ENCODE measurements around the gene MAN1A1. TPM values are rescaled to one million over a fixed set of nuclear protein-coding genes. Genes with fewer than 3 reads are reported as not detected.

MAN1A1 gene
- total RNA-seq, 4 donors from 2014 or later: 19.0 to 34.8 (median 21.1) TPM

DNA sequence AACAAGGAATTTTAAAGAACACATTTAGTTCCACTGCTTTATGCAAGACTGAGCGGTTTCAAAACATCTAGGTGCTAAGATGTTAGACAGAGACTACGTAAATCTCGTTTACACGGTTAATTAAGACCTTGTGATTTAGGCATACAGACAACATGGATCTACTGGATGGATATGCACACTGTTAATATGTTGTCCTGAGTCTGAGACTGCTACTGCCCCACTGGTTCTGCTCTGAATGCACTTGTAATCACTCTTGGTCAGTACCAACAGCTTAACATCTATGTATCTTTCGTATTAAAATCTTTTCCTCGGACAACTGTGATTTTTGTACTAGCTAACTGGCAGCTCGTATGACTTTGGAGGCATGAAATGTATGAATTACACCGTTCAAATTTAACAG lies 3.1 kb downstream of the MAN1A1 start:
- Histone ChIP-seq H3K27me3 (peaks cover 2 to 25% (median 14%) of the 10 kb centered on the region in 3 donors), H3K4me3 (peak overlapping the region; percentile 72 to 75 (median 72)), H3K4me1 (peaks cover 3 to 6% of the 10 kb centered on the region in 2 donors)

DNA sequence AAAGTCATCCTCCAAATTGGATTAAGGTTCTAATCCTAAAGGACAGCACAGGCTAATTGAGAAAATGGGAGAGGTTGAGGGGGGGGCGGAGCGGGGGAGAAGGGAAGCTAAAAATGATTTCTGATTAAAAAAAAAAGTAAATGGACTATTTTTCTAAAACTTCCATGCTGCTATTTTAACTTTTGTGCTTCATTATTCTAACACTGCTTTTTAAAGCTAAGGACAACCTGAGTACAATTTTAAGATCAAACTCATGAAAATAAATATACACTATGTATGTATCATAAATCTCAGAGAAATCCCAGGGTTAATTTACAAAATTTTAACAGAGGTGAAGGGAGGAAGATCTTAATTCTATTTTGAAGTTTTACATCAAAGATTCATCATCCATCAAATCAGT lies 4.4 kb downstream of the MAN1A1 start:
- no peaks in the 10 kb centered on the region for H3K36me3 ChIP-seq
- H3K4me3 ChIP-seq: peak overlapping the region in 1 of 4 donors; percentile 2
- no peak overlapping the region for H3K27ac ChIP-seq
- intact Hi-C loops (cut with DNase I; ENCODE audit: low total_unique reads): loop anchor here (10.0 kb wide), 1 partner anchor 200 kb away; no protein-coding TSS in a partner anchor
- H3K4me1 ChIP-seq: peaks cover 3 to 6% of the 10 kb centered on the region in 2 donors
- H3K27me3 ChIP-seq: peaks cover 2 to 24% (median 14%) of the 10 kb centered on the region in 3 donors
- H3K9me3 ChIP-seq: no peaks in the 10 kb centered on the region
- ATAC-seq: no peak
- in situ Hi-C loops (cut with MboI; ENCODE audit: low sequenced_read_pairs in 4 of 4): no loop called here
- TF ChIP-seq, protein P1, sequence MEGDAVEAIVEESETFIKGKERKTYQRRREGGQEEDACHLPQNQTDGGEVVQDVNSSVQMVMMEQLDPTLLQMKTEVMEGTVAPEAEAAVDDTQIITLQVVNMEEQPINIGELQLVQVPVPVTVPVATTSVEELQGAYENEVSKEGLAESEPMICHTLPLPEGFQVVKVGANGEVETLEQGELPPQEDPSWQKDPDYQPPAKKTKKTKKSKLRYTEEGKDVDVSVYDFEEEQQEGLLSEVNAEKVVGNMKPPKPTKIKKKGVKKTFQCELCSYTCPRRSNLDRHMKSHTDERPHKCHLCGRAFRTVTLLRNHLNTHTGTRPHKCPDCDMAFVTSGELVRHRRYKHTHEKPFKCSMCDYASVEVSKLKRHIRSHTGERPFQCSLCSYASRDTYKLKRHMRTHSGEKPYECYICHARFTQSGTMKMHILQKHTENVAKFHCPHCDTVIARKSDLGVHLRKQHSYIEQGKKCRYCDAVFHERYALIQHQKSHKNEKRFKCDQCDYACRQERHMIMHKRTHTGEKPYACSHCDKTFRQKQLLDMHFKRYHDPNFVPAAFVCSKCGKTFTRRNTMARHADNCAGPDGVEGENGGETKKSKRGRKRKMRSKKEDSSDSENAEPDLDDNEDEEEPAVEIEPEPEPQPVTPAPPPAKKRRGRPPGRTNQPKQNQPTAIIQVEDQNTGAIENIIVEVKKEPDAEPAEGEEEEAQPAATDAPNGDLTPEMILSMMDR (IDR thresholded peaks at IDR 0.05 in 4 of 5, conservative IDR thresholded peaks at IDR 0.05 in 1 of 5): no peak
- TF ChIP-seq POLR2A (IDR thresholded peaks at IDR 0.05): no peak
- DNase-seq: no peak

More for the DNA sequence above, 3.1 kb downstream of the MAN1A1 start:
- Histone ChIP-seq H3K9me3 (no peaks in the 10 kb centered on the region), H3K36me3 (no peaks in the 10 kb centered on the region), H3K27ac (peak overlapping the region in 3 of 4 donors; percentile 7 to 87 (median 84))
- DNase-seq: no peak
- ATAC-seq: no peak
- intact Hi-C loops (cut with DNase I; ENCODE audit: low total_unique reads): loop anchor here (10.0 kb wide), 1 partner anchor 202 kb away; no protein-coding TSS in a partner anchor
- TF ChIP-seq, protein P1 (IDR thresholded peaks at IDR 0.05 in 4 of 5, conservative IDR thresholded peaks at IDR 0.05 in 1 of 5): no peak
- TF ChIP-seq POLR2A (IDR thresholded peaks at IDR 0.05): no peak
- in situ Hi-C loops (cut with MboI; ENCODE audit: low sequenced_read_pairs in 4 of 4): no loop called here

DNA sequence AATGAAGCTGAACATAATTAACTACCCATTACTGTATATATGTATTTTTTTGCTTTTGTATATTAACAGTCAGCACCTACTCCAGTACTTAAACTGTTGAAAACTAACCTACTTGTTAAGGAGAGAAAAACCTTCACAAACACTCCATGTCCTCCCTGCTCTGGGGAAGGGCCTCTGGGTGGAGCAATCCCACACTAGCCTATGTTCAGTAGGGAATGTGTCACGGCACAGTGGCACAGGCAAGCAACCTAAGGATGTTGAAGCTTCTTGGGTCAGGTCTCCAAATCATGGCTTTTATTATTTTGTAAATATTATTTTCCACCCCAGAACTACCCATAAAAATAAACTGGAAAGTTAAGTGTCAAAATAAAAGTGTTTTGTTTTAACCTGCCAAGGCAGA lies 5.3 kb downstream of the MAN1A1 start:
- Histone ChIP-seq H3K9me3 (no peaks in the 10 kb centered on the region), H3K27me3 (peaks cover 2 to 19% (median 12%) of the 10 kb centered on the region in 3 donors), H3K4me3 (peak overlapping the region in 2 of 4 donors; percentile 2 to 14), H3K27ac (no peak overlapping the region), H3K4me1 (peaks cover 0 to 6% of the 10 kb centered on the region in 2 donors), H3K36me3 (no peaks in the 10 kb centered on the region)
- DNase-seq (no peak), ATAC-seq (no peak)
- in situ Hi-C loops (cut with MboI; ENCODE audit: low sequenced_read_pairs in 4 of 4): no loop called here
- TF ChIP-seq POLR2A (IDR thresholded peaks at IDR 0.05): no peak
- TF ChIP-seq, protein P1 (IDR thresholded peaks at IDR 0.05 in 4 of 5, conservative IDR thresholded peaks at IDR 0.05 in 1 of 5): no peak
- intact Hi-C loops (cut with DNase I; ENCODE audit: low total_unique reads): loop anchor here (10.0 kb wide), 1 partner anchor 200 kb away; no protein-coding TSS in a partner anchor

DNA sequence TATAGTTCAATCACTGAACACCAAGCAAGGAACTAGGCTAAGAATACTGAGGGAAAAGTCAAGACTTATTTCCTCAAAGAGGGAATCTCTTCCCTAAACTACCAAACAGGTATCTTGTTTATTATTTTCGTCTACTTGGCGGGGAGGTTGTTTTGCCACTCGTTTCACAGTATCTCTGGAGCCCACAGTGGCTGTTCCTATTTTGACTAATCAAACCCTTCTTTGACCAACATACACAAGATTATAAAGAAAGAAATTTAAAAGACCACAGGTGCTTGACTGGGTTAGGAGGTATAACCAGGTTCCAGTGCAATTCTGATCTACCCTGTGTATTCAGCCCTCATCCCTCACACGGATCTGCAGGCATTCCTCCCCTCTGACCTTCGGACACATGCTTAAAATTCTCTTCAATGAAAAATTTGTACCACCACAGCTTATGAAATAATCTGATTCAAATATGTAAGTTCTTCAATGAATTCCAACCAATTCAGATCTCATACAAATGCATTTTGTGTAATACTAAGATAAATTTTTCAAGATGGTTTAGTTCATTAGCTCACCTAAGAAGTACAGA lies 5.9 kb downstream of the MAN1A1 start:
- Histone ChIP-seq H3K27ac (no peak overlapping the region), H3K36me3 (no peaks in the 10 kb centered on the region), H3K4me1 (peaks cover 0 to 6% of the 10 kb centered on the region in 2 donors), H3K9me3 (no peaks in the 10 kb centered on the region), H3K27me3 (peaks cover 0 to 15% (median 9%) of the 10 kb centered on the region in 3 donors), H3K4me3 (peak overlapping the region in 1 of 4 donors; percentile 2)
- no peak for ATAC-seq
- intact Hi-C loops (cut with DNase I; ENCODE audit: low total_unique reads): loop anchor here (10.0 kb wide), 1 partner anchor 199 kb away; no protein-coding TSS in a partner anchor
- in situ Hi-C loops (cut with MboI; ENCODE audit: low sequenced_read_pairs in 4 of 4): no loop called here
- no peak for DNase-seq
- TF ChIP-seq, protein P1 (IDR thresholded peaks at IDR 0.05 in 4 of 5, conservative IDR thresholded peaks at IDR 0.05 in 1 of 5): no peak
- TF ChIP-seq POLR2A (IDR thresholded peaks at IDR 0.05): no peak

All from gastrocnemius medialis (tissue), 4 donors.